SKM-1 treated with dmso at 0.1 percent for 144 hours (cell line): ENCODE results near the gene VEGFC.

Source experiments
- DNase-seq: peaks from one replicate; lab custom pipeline; 2025; ENCODE audit not compliant: unreplicated experiment; lab: John Stamatoyannopoulos, UW

The VEGFC gene

DNA sequence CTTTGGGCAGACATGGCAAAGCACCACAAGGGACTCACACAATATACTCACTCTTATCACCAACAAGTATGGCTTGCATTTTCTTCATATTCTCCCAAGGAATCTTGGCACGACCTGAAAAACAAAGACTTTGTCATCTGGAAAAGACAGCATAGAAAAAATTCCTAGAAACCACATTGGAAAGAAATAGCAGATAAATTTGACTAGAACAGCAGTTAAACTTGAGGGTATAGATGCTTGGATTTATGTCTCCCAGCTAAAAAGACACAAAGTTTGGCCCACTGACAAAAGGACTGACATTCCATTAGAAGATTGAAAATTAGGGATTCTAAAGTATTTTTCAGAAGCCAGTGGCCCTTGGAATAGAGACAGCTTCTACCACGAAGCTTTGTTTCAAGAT lies 6.9 kb upstream of the VEGFC start:
- DNase-seq = no peak

DNA sequence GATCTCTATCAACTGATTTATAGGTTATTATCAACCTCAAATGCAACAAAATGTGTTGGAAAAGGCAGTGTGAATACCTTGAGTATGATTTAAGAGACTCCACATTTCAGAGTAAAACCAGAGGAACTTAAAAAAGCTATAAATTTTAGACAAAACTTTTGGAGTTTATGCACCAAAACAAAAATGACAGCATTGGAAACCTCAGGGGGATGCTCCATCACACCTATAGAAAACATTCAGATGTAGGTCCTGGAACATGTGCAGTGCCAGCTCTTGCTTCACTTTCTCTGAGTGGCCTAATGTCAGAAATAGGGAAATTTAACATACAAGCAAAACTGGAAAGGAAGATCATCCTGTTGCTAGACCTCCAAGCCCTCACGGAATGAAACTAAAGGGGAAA lies 5.8 kb upstream of the VEGFC start:
- no peak for DNase-seq

DNA sequence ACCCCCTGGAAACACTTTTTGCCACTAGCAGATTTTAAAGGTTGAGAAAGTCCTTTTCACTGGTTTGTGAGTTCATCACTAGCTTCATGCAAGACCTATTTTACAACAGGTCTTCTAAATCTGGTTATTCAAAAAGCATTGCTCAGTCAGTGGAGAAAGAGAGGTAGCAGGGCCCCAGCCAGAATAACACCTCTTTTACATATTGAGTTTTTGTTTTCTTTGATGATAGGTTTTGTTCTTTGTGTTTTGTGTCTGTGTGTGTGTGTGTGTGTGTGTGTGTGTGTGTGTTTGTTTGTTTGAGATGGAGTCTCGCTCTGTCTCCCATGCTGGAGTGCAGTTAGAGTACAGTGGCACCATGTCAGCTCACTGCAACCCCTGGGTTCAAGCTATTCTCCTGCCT lies 2.7 kb upstream of the VEGFC start:
- DNase-seq = no peak

GRCh38 chr4:176794651-176795050 lies 1.9 kb upstream of the VEGFC start:
- DNase-seq = no peak

DNA sequence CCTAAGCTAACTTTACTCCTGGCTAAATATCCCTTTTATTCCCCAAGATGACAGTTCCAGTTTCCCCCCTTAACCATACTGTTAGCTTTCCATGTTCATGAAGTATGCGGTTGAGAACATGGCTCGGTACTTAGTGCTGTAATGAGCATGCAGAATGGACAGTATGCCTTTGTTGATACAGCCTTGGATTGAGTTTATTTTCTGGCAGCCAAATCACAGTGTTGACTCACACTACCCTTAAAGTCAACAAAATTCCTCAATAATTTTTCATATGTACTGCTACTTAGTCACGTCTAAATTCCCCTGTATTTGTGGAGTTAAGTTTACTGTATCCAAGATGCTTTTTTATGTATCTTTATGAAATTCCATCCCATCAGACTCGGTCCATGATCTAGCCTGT lies 1.4 kb upstream of the VEGFC start:
- no peak for DNase-seq

GRCh38 chr4:176793060-176793605 lies 411 bp upstream of the VEGFC start:
- DNase-seq = no peak

DNA sequence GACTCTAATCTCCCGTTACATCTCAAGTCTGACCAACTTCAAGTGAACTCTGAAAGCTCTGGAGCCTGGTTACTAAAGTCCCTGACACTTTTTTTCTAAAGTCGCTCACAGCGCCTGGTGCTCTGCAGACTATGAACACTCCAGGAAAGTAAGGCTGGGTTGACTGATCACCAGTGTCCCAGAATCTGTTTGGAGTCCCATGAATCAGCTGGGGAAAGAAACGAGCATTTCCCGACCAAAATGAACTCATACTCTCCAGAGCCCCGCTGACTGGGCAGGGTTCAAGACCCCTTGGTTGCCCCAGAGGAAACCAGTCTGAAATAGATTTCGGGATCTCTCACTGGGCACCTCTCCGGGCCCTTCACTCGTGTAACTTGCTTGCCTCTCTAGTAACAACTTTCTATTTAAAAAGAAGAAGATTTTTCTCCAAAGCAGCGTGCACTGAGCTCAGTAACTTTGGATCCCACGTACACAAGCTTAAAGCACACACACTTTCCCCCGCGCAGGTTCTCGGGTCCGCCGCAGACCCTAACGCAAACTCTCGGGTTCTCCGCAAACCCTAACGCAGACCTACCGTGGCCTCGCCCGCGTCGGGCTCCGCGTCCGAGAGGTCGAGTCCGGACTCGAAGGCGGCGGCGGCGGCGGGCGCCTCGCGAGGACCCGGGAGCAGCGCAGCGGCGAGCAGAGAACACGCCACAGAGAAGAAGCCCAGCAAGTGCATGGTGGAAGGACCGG lies 964 bp downstream of the VEGFC start:
- no peak for DNase-seq

DNA sequence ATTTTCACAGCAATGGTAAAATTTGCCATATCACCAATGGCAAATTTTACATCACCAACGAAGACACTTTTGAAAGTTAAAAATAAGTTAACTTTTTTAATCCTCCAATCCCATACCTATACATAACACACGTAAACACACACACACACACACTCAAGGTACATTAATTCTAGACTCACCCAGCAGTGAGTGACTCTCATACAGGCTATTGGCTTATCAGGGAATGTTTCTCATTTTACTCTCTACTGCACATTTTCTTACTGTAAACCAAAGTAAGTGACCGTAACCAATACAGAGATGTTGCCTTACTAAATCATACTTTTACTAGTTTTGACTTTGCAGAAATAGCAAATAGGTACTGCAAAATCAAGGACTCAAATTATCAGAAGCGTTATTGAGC lies 2.3 kb downstream of the VEGFC start:
- DNase-seq = no peak

GRCh38 chr4:176789955-176790354 lies 2.8 kb downstream of the VEGFC start:
- DNase-seq = peak; percentile 70

DNA sequence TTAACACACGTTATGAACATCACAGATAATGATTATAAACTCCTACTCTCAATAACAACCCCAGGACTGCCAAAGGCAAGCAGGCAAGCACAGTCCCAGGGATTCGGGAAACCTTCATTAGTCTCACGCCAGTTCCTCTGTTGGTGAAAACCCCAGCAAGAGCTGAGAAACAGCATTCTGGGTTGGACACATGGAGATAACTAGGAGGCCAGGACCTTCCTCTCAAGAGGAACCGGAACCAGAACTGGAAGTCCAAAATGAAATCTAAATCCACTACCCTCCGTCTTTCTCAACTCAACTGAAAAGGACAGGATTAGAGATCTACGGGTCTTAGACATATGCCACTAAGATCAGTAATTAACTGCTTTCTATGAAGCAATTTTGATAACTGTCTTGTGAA lies 3.8 kb downstream of the VEGFC start:
- no peak for DNase-seq

DNA sequence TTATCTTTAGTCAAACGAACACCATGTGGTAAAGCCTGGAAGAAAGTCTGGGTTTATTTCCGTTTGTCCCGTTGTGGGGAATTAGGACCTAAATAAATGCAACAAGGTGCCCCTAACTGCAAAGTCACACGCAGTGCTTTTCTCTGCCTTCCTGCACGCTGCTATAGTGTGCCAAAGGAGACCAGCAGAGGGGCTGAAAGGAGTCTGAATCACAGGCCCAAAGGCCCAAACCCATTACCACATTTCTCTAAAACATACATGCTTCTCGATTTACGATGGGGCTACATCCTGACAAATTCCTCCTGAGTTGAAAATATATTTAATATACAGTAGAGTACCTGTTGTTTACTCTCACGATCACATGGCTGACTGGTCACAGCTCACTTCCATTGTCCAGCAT lies 4.5 kb downstream of the VEGFC start:
- no peak for DNase-seq

- DNase-seq = no peak
Observed at GRCh38 chr4:176784816-176785215, 7.9 kb downstream of the VEGFC start.

DNA sequence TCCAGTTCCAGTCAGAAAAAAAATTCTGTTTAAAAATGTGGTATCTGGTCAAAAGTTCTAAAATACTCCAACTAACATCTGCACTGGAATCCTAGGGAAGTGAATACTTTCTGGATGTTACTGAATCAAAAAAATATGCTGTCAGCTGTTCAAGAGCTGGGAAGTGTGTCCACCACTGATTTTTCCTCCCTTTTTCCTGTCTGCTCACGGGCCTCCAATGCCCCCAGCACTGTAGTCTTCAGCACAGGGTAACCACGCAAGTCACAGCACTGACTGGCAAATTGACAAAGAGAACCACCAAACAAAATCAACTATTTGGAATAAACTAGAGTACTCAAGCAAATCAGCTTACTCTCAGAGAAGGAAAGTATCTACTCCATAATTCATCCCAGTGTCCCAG lies 9.9 kb downstream of the VEGFC start:
- DNase-seq = no peak

DNA sequence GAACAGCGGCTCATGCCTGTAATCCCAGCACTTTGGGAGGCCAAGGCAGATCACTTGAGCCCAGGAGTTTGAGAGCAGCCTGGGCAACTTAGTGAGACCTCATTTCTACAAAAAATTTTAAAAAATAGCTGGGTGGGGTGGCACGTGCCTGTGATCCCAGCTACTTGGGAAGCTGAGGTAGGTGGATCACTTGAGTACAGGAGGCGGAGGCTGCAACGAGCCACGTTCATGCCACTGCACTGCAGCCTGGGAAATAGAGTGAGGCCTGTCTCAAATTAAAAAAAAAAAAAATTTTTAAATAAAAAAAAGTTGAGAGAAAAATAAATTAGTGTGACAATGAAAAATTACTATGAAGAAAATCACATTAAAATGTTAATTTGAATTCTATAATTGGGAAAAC lies 10.5 kb downstream of the VEGFC start:
- DNase-seq = no peak

- no peak for DNase-seq
Observed at GRCh38 chr4:176781739-176782100, 11.0 kb downstream of the VEGFC start.

DNA sequence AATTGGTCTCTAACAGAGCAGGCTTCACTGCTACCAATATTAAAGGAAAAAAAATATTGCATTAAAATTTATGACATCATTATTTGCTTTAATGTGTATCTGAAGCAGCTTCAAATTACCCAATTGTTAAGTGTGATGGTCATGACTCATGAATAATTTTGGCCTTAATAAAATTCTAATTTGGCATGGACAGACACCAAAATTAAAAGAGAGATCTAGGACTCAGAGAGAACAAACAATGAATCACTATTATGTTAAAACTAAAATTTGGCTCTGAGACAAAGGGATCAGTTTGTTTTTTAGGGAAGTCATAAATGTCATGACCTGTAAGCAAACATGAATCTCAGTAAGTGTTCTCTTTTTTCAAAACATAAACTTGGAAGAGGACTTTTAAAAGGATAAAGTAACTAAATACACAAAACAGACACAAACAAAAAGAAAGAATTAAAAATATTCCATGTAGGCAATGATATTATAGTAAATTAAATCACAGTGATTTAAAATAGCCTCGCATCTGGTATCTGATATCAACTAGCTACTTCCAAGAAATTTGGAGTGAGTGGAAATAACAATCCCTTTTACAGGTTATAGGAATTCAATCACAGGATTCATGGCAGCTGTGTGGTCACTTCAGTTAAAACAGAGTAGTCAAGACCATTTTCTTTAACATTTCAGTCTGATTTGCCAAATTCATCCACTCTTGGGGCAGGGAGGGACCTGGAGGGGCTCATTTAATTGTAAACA lies 11.6 kb downstream of the VEGFC start:
- DNase-seq = no peak

DNA sequence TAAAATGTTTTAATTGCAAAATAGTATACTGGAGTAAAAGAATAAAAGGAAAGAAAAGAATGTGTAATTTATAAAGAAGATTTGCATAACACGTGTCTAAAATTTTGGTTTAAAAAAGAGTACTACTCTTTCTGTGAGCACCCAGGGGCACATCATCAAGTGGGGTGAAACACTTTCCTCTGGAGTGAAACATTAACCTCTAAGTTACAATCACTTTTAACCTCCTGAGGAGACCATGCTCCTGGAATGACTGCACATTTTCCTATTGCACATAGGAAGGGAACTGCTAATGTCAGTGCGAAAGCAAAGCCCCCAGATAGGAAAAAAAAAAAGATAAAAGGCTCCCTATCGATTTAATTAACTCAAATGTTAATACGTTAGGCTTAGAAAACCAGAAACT lies 13.3 kb downstream of the VEGFC start:
- no peak for DNase-seq

GRCh38 chr4:176778491-176778890 lies 14.2 kb downstream of the VEGFC start:
- DNase-seq = no peak

DNA sequence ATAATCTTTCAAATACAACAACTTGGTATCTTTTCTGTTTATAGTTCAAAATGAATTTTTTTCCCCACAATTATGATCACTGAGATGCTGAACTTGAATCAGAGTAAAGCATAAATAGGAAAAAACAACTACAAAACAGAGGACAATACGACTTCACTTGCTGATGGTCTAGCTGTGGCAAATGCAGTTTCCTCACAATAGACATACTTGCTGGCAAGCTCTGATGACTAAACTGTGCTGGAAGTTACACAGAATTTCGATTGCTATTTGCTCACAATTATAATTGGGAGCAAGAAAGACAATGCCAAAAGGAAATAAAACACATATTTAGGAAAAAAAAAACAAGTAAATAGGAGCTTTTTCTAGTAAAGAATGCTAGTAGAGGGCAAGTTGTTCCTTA lies 14.7 kb downstream of the VEGFC start:
- DNase-seq = no peak

DNA sequence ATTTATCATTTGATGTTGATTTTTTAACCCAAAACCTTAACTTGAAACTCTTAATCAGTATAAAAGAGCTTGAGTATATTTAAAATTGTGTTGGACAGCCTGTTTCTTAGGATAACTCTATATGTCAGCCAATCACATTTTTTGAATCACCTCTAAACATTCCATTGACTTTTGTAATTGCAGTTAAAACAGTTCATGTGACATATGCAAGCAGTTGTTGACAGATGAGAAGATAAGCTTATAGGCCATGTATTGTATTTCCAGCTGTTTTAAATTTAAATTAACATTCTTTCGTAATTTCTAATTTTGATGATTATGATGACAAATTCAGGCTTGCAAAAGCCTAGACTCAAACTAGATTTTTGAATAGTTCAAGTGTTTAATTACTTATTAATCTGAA lies 17.4 kb downstream of the VEGFC start:
- DNase-seq = no peak

GRCh38 chr4:176774852-176775251 lies 17.9 kb downstream of the VEGFC start:
- no peak for DNase-seq

DNA sequence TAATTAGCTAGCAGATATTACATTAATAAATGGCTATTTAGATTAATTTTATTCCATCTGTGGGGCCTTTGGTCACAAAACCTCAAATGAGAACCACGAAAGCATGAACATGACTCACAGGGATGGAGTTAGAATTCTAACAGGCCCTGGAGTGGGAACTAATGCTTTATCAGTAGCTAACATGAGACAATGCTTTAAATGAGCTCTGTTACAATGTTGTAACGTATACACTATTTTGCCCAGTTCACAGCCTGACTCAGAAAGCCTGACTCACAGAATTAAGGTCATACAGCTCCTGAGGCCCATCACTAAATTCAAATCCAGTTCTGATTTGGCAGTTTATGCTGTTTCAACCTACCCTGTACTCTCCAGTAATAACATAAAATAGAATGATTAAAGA lies 23.2 kb downstream of the VEGFC start:
- DNase-seq = no peak

DNA sequence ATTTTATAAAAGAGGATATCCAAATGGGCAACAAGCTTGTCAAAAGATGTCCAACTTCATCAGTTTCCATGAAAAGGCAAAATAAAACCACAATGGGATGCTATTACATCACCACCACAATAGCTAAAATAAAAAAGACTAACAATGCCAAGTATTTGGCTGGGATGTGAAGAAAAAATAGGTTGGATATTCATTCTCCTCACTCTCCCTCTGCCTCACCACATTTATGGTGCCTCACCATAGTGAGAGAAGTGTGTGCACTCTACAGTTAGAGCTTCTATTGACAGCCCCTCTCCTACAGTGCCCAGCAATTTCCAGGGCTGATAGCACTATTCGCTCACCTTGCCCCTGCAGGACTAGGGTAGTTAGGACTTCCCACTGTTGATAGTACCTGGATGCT lies 25.5 kb downstream of the VEGFC start:
- DNase-seq = no peak
